ENCODE data around the gene KIF2C. TPM values are rescaled to one million over a fixed set of nuclear protein-coding genes. Genes with fewer than 3 reads are reported as not detected.

Gene KIF2C
- total and polyA plus RNA-seq, 9 of the 15 experiments (the other 6 are each of a cell fraction or from before 2014, with no cell fraction given) = 84.9 to 226 (median 169) TPM

- Histone ChIP-seq H2AFZ (ENCODE audit: low read depth, low read length) (no peak overlapping the region), H3K4me3 (no peak overlapping the region), H3K4me2 (ENCODE audit: insufficient read depth, low read length) (no peak overlapping the region), H3K36me3 (ENCODE audit: control insufficient read depth, insufficient read depth, low read length) (peaks cover 23% of the 10 kb centered on the region), H4K20me1 (replicated peaks; ENCODE audit: control insufficient read depth, insufficient read depth, low read length) (no peaks in the 10 kb centered on the region), H3K9me1 (ENCODE audit: control insufficient read depth, insufficient read depth, low read length) (no peaks in the 10 kb centered on the region), H3K9ac (ENCODE audit: insufficient read depth in 1 of 2, low read depth in 2 of 2, low read length in 2 of 2) (peak overlapping the region in 1 of 2 experiments; percentile 66; a peak in 2 of 4 replicates), H3K27me3 (ENCODE audit: control insufficient read depth in 2 of 2, insufficient read depth in 2 of 2, low read length in 2 of 2) (no peaks in the 10 kb centered on the region), H3K9me3 (replicated peaks; ENCODE audit: control insufficient read depth, insufficient read depth, low read depth, low read length) (no peaks in the 10 kb centered on the region), H3K79me2 (ENCODE audit: control insufficient read depth, insufficient read depth, low read length) (no peaks in the 10 kb centered on the region), H3K27ac (ENCODE audit: extremely low read depth, low read depth, low read length) (no peak overlapping the region), H3K4me1 (replicated peaks in 1 of 2; ENCODE audit: control insufficient read depth in 2 of 2, insufficient read depth in 2 of 2, low read length in 2 of 2) (peaks cover 0 to 17% of the 10 kb centered on the region in 2 experiments; a peak in 4 of 5 replicates)
- intact Hi-C loops (cut with micrococcal nuclease) = no loop called here
- FAIRE-seq = no peak
- no TSS peak for BruUV-seq (replicated peaks)
- ChIA-PET POLR2A (interaction anchor here (1.3 to 12.0 kb wide), 6 partner anchors 4 to 63 kb away, joined by 4 to 253 read pairs (median 57); partner anchors contain the start of genes BEST4, BTBD19, PLK3 and RPS8), CTCF (ENCODE audit: low intra/inter-chr PET ratio) (no interaction called here)
- WGBS (ENCODE audit: insufficient coverage, low coverage, missing lambda C conversion rate) = 71% methylated on average over 38 of the region's 71 CpGs
- in situ Hi-C loops (cut with MboI) = no loop called here
- ATAC-seq = no peak
- no peak for TF ChIP-seq TCF7L2 (IDR thresholded peaks at IDR 0.05; ENCODE audit: low read depth, low read length)
- 0 out of 6 replicates have a peak, but pooled peaks of 2 of the 3 experiments have one; percentile 1 to 21 for TF ChIP-seq CTCF (IDR thresholded peaks at IDR 0.05 in 2 of 3, conservative IDR thresholded peaks at IDR 0.05 in 1 of 3; ENCODE audit: insufficient read depth in 2 of 3, low read depth in 1 of 3, low read length in 3 of 3)
- no peak for TF ChIP-seq MEF2D (tag; conservative IDR thresholded peaks at IDR 0.05; ENCODE audit: low read depth)
- TF ChIP-seq POLR2G (IDR thresholded peaks at IDR 0.05; ENCODE audit: low read depth, low read length) = peak; percentile 35; the same call in 1 of the 2 replicates
- no peak for DNase-seq (ENCODE audit: extremely low read depth in 1 of 4, low spot score in 3 of 4)
Observed at GRCh38 chr1:44784094-44785028, 44.7 kb downstream of the KIF2C start.

All from K562 (cell line).